GM10248 (cell line): ENCODE measurements around the gene TMEM156.

Source experiments
- CTCF ChIA-PET: fragments of 300-600 bp; sonication (Branson Sonifier 250); formaldehyde crosslinking; extraction: SDS; loops from one replicate; lab custom pipeline; 2021; ENCODE audit warnings: antibody characterized with exemption; lab: Yijun Ruan, JAX
- POLR2A ChIA-PET: fragments of 350-650 bp; sonication (Branson Sonifier 250); formaldehyde crosslinking; extraction: SDS; loops from one replicate; lab custom pipeline; 2020; ENCODE audit warnings: antibody characterized with exemption; lab: Yijun Ruan, JAX
- DNase-seq: peaks from one replicate; pipeline ENCODE4 v3.0.0; 2012; ENCODE audit errors: extremely low spot score
- CTCF ChIP-seq: IDR thresholded peaks from 2 replicates; pipeline ENCODE4 v1.5.1; 2012; ENCODE audit warnings: mild to moderate bottlenecking, low read depth; ENCODE audit errors: extremely low read depth, missing control alignments, control extremely low read depth

TMEM156 gene

GRCh38 chr4:38983291-38983690 lies 48.9 kb downstream of the TMEM156 start:
- no peak for DNase-seq
- TF ChIP-seq CTCF: no peak
- CTCF ChIA-PET: no interaction called here
- POLR2A ChIA-PET: no interaction called here

- POLR2A ChIA-PET: no interaction called here
- CTCF ChIA-PET: interaction anchor here (1.4 kb wide), 1 partner anchor 152 kb away, joined by 4 read pairs; no protein-coding TSS in a partner anchor
- no peak for TF ChIP-seq CTCF
- no peak for DNase-seq
Measured at GRCh38 chr4:38982361-38983095, 49.7 kb downstream of the TMEM156 start.

- no peak for TF ChIP-seq CTCF
- ChIA-PET CTCF (interaction anchor here (1.3 to 1.4 kb wide), 2 partner anchors 11 to 154 kb away, joined by 4 read pairs; no protein-coding TSS in a partner anchor), POLR2A (no interaction called here)
- DNase-seq: peak; percentile 18
Measured at GRCh38 chr4:38980903-38981676, 51.1 kb downstream of the TMEM156 start.

- POLR2A ChIA-PET: interaction anchor here (0.7 kb wide), 1 partner anchor 19 kb away, joined by 5 read pairs; no protein-coding TSS in a partner anchor
- CTCF ChIA-PET: interaction anchor here (0.9 to 1.6 kb wide), 4 partner anchors 10 to 21 kb away, joined by 3 to 6 read pairs (median 4); no protein-coding TSS in a partner anchor
- no peak for TF ChIP-seq CTCF
- DNase-seq: no peak
Measured at GRCh38 chr4:38979511-38980230, 52.5 kb downstream of the TMEM156 start.

GRCh38 chr4:38979081-38979480 lies 53.1 kb downstream of the TMEM156 start:
- no peak for TF ChIP-seq CTCF
- ChIA-PET CTCF (interaction anchor here (1.0 to 1.6 kb wide), 3 partner anchors 8 to 20 kb away, joined by 3 to 6 read pairs (median 3); no protein-coding TSS in a partner anchor), POLR2A (no interaction called here)
- DNase-seq: no peak

- no peak for TF ChIP-seq CTCF
- ChIA-PET CTCF (interaction anchor here (2.0 kb wide), 1 partner anchor 9 kb away, joined by 7 read pairs; no protein-coding TSS in a partner anchor), POLR2A (interaction anchor here (0.6 kb wide), 1 partner anchor 1316 kb away, joined by 4 read pairs; no protein-coding TSS in a partner anchor)
- no peak for DNase-seq
Measured at GRCh38 chr4:38976308-38976707, 55.9 kb downstream of the TMEM156 start.
